Sigmoid colon (tissue), 7 donors: Measurements from ENCODE around the gene KL. TPM values are rescaled to one million over a fixed set of nuclear protein-coding genes. Genes with fewer than 3 reads are reported as not detected.

Source experiments
- DNase-seq: peaks from one replicate; pipeline ENCODE4 v3.0.0-alpha.2; 2019
- H3K27ac ChIP-seq, 4 donors: fragments of 200-600 bp; sonication (generic); one replicate each; pipeline ENCODE4 v1.5.1; 2016 to 2019; ENCODE audit warnings: mild to moderate bottlenecking in 1 of 4
- H3K27me3 ChIP-seq, 3 donors: fragments of 200-600 bp; sonication (generic); one replicate each; pipeline ENCODE4 v1.5.1; 2019; ENCODE audit warnings: mild to moderate bottlenecking in 1 of 3
- H3K36me3 ChIP-seq, 4 donors: fragments of 200-600 bp; sonication (generic); one replicate each; pipeline ENCODE4 v1.5.1; 2016 to 2019
- H3K4me1 ChIP-seq, 4 donors: fragments of 200-600 bp; sonication (generic); one replicate each; pipeline ENCODE4 v1.5.1; 2017 to 2019
- H3K4me3 ChIP-seq, 4 donors: fragments of 200-600 bp; sonication (generic); one replicate each; pipeline ENCODE4 v1.5.1; 2017 to 2019; ENCODE audit warnings: mild to moderate bottlenecking in 2 of 4, moderate library complexity in 1 of 4
- H3K9me3 ChIP-seq, 4 donors: fragments of 200-600 bp in 3 of 4; sonication (generic) in 3 of 4; one replicate each; pipeline versions ENCODE4 v1.5.1 to v1.6.1; 2013 to 2019
- CTCF ChIP-seq, 4 experiments: fragments of 450-650 bp in 3 of 4; fragments of 200-600 bp in 1 of 4; IDR thresholded peaks; one replicate each; pipeline ENCODE4 v1.5.1; 2016 to 2019; ENCODE audit warnings: antibody characterized with exemption in 4 of 4, mild to moderate bottlenecking in 3 of 4, moderate library complexity in 2 of 4
- EP300 ChIP-seq, 4 donors: sonication (generic); formaldehyde crosslinking; IDR thresholded peaks; one replicate each; pipeline ENCODE4 v1.6.1; 2017; ENCODE audit warnings: antibody characterized with exemption in 4 of 4
- POLR2A ChIP-seq, 2 donors: fragments of 450-650 bp; IDR thresholded peaks; one replicate each; pipeline ENCODE4 v1.6.1; 2016; ENCODE audit warnings: antibody characterized with exemption in 2 of 2, mild to moderate bottlenecking in 2 of 2, moderate library complexity in 2 of 2
- POLR2AphosphoS5 ChIP-seq, 4 donors: sonication (generic); formaldehyde crosslinking; IDR thresholded peaks; one replicate each; pipeline ENCODE4 v1.6.1; 2017; ENCODE audit warnings: antibody characterized with exemption in 4 of 4
- WGBS, 2 donors: extraction: QIAGEN DNeasy Blood & Tissue Kit; methylation state at CpG; one replicate each; pipeline ENCODE4 v1.1.7; 2013; 5-methylcytosine and 5-hydroxymethylcytosine counted together
- intact Hi-C: fragments of 100-400 bp; cut with DNase I; formaldehyde crosslinking; loops from one replicate; pipeline ENCODE4 v1.15.1; 2023
- polyA plus RNA-seq, 3 donors: library from polyadenylated mRNA; stranded (reverse); fragments of 200-250 nt; gene quantifications; one replicate each; pipeline ENCODE4 v1.2.3, GENCODE V29; 2013
- total RNA-seq, 4 donors: library from RNA; depleted of rRNA; stranded (reverse); fragments of >200 nt; gene quantifications; one replicate each; pipeline ENCODE4 v1.1.0, GENCODE V29; 2016
- donor health status: healthy with polysubstance abuse.
- donor health status: Bipolar disorder and iron deficiency.
- donor health status: healthy.

KL gene
- total and polyA plus RNA-seq, 7 donors: 0.23 to 6.4 (median 3.8) TPM

- Histone ChIP-seq H3K4me1 (peaks cover 0 to 96% (median 90%) of the 10 kb centered on the region in 4 donors), H3K4me3 (no peak overlapping the region), H3K9me3 (no peaks in the 10 kb centered on the region), H3K36me3 (peaks cover 15 to 72% (median 18%) of the 10 kb centered on the region in 4 donors), H3K27me3 (no peaks in the 10 kb centered on the region), H3K27ac (peak overlapping the region; percentile 74 to 83 (median 79))
- WGBS, 2 donors: 87 to 93% methylated on average over 10 of the region's 10 CpGs
- TF ChIP-seq POLR2AphosphoS5 (IDR thresholded peaks at IDR 0.05) (peak in 1 of 4 donors; percentile 1), POLR2A (IDR thresholded peaks at IDR 0.05) (no peak), EP300 (IDR thresholded peaks at IDR 0.05) (no peak)
- intact Hi-C loops: loop anchor here (5.0 to 10.0 kb wide), 4 partner anchors 62 to 432 kb away; no protein-coding TSS in a partner anchor
- DNase-seq: no peak
Observed at GRCh38 chr13:33109801-33110200, 93.6 kb downstream of the KL start.

DNA sequence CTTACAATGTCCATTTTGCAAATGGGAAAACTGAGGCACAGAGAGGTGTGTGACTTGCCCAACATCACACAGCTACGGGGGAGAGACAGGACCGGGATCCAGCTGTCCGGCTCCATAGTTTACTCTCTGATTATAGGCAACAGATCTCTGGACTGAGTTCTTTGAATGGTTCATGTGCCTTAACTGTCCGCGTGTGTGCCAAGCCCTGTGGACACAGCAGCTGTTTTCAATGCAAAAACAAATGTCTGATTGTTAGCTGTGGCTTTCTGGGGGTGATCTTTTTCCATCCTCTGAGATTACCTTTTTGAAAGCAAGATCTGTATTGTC, 94.1 kb downstream of the KL start:
- intact Hi-C loops: loop anchor here (5.0 to 10.0 kb wide), 2 partner anchors 97 to 284 kb away; no protein-coding TSS in a partner anchor
- Histone ChIP-seq H3K27ac (peak overlapping the region; percentile 74 to 83 (median 79)), H3K27me3 (no peaks in the 10 kb centered on the region), H3K9me3 (no peaks in the 10 kb centered on the region), H3K4me1 (peaks cover 0 to 100% (median 96%) of the 10 kb centered on the region in 4 donors), H3K36me3 (peaks cover 10 to 72% (median 15%) of the 10 kb centered on the region in 4 donors), H3K4me3 (no peak overlapping the region)
- TF ChIP-seq POLR2AphosphoS5 (IDR thresholded peaks at IDR 0.05) (no peak), POLR2A (IDR thresholded peaks at IDR 0.05) (no peak), EP300 (IDR thresholded peaks at IDR 0.05) (no peak), CTCF (IDR thresholded peaks at IDR 0.05) (no peak)
- WGBS, 2 donors: 70 to 75% methylated on average over 5 of the region's 5 CpGs
- no peak for DNase-seq

DNA sequence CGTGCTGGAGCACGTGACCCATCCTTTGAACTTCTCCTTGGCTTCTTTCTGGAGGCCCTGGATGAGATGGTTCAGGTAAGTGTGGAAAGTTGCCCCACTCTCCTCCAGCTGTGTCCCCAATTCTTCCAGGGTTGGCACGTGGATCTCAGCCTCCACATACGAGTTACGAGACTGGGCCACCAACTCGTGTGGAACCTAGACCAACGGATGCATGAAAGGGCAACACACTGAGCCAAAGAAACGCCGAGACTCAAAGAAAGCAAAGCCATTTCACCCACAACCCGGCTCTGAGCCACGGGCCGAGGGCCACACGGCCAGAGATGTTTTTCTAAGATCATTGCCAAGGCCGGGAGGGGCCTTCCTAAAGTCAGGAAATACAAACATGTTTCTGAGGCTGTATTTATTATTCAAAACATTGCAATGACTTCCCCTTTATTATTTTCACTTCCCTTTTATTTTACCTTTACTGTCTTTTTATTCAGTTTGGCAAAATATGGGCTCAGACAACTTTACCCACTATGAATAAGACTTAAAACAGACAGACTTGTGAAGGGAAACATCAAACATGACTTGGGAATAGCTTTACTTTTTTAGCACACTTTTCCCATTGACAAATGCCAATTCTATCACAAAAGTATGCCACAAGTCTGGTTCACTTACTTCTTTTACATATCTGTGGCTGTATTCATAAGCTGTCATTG, 94.6 kb downstream of the KL start:
- TF ChIP-seq POLR2AphosphoS5 (IDR thresholded peaks at IDR 0.05): peak in 1 of 4 donors; percentile 15
- TF ChIP-seq POLR2A (IDR thresholded peaks at IDR 0.05): no peak
- no peak for DNase-seq

GRCh38 chr13:33111414-33112110, 95.3 kb downstream of the KL start:
- H3K27ac ChIP-seq: peak overlapping the region; percentile 74 to 83 (median 79)
- H3K36me3 ChIP-seq: peaks cover 0 to 72% (median 10%) of the 10 kb centered on the region in 4 donors
- peak; percentile 74 for DNase-seq
- intact Hi-C loops: loop anchor here (5.0 to 10.0 kb wide), 2 partner anchors 96 to 283 kb away; no protein-coding TSS in a partner anchor
- TF ChIP-seq EP300 (IDR thresholded peaks at IDR 0.05) (peak in 2 of 4 donors; percentile 6 to 10), POLR2A (IDR thresholded peaks at IDR 0.05) (no peak), POLR2AphosphoS5 (IDR thresholded peaks at IDR 0.05) (peak in 3 of 4 donors; percentile 56 to 77 (median 63)), CTCF (IDR thresholded peaks at IDR 0.05) (no peak)
- no peak overlapping the region for H3K4me3 ChIP-seq
- no peaks in the 10 kb centered on the region for H3K9me3 ChIP-seq
- peaks cover 0 to 93% (median 89%) of the 10 kb centered on the region in 4 donors for H3K4me1 ChIP-seq
- 12 to 64% methylated on average over 9 of the region's 9 CpGs for WGBS, 2 donors
- H3K27me3 ChIP-seq: no peaks in the 10 kb centered on the region

More for the DNA sequence above, 94.6 kb downstream of the KL start:
- H3K4me1 ChIP-seq: peaks cover 0 to 100% (median 96%) of the 10 kb centered on the region in 4 donors
- WGBS, 2 donors: 37 to 43% methylated on average over 14 of the region's 14 CpGs
- peak overlapping the region; percentile 74 to 83 (median 79) for H3K27ac ChIP-seq
- peaks cover 5 to 72% (median 12%) of the 10 kb centered on the region in 4 donors for H3K36me3 ChIP-seq
- H3K4me3 ChIP-seq: no peak overlapping the region
- no peaks in the 10 kb centered on the region for H3K9me3 ChIP-seq
- H3K27me3 ChIP-seq: no peaks in the 10 kb centered on the region
- intact Hi-C loops: loop anchor here (5.0 to 10.0 kb wide), 2 partner anchors 96 to 284 kb away; no protein-coding TSS in a partner anchor

GRCh38 chr13:33112766-33113165, 96.5 kb downstream of the KL start:
- Histone ChIP-seq H3K4me1 (peaks cover 0 to 81% (median 78%) of the 10 kb centered on the region in 4 donors), H3K27me3 (no peaks in the 10 kb centered on the region), H3K9me3 (no peaks in the 10 kb centered on the region), H3K27ac (peak overlapping the region; percentile 74 to 83 (median 79)), H3K4me3 (no peak overlapping the region), H3K36me3 (peaks cover 0 to 77% (median 18%) of the 10 kb centered on the region in 4 donors)
- no peak for DNase-seq
- TF ChIP-seq CTCF (IDR thresholded peaks at IDR 0.05): no peak
- peak in 1 of 4 donors; percentile 44 for TF ChIP-seq POLR2AphosphoS5 (IDR thresholded peaks at IDR 0.05)
- 82 to 84% methylated on average over 12 of the region's 12 CpGs for WGBS, 2 donors
- intact Hi-C loops: loop anchor here (5.0 to 10.0 kb wide), 2 partner anchors 95 to 282 kb away; no protein-coding TSS in a partner anchor
